GM12878 (cell line): ENCODE results near the gene PHKB. TPM values are rescaled to one million over a fixed set of nuclear protein-coding genes. Genes with fewer than 3 reads are reported as not detected.

ENCODE experiments used
- ATAC-seq: fragments of 200-7000 bp; cut with Tn5 transposase; 3 replicates; pipeline ENCODE4 v1.9.1; 2020; ENCODE audit warnings: mild to moderate bottlenecking, moderate library complexity
- BruUV-seq: library from RNA; stranded (reverse); fragments of 400-500 nt; replicated peaks from 2 replicates; lab custom pipeline; 2021; lab: Mats Ljungman, UMichigan
- CTCF ChIA-PET: fragments of 300-600 bp; sonication (Branson Sonifier 250); formaldehyde crosslinking; extraction: SDS; loops from one replicate; lab custom pipeline; 2021; ENCODE audit warnings: inconsistent platforms; lab: Yijun Ruan, JAX
- POLR2A ChIA-PET: fragments of 350-600 bp; formaldehyde crosslinking; extraction: SDS; loops from one replicate; lab custom pipeline; 2021; ENCODE audit warnings: inconsistent platforms; lab: Charles Lee
- RAD21 ChIA-PET: fragments of 300-600 bp; sonication (Branson Sonifier 250); formaldehyde crosslinking; loops from one replicate; lab custom pipeline; 2023; ENCODE audit warnings: antibody characterized with exemption; ENCODE audit not compliant: unreplicated experiment; lab: Charles Lee
- SMC1A ChIA-PET: fragments of 300-600 bp; sonication (Branson Sonifier 250); formaldehyde crosslinking; loops from one replicate; lab custom pipeline; 2023; ENCODE audit not compliant: unreplicated experiment, uncharacterized antibody; lab: Charles Lee
- DNase-seq: peaks from one replicate; pipeline ENCODE4 v3.0.0-alpha.2; 2011; ENCODE audit warnings: low read depth, low spot score
- FAIRE-seq: peaks from 3 replicates; lab custom pipeline; 2011; peaks lifted over from hg19 to GRCh38; lab: Jason Lieb, UNC
- H2AFZ ChIP-seq: 2 replicates; pipeline ENCODE4 v1.6.0; 2011; ENCODE audit warnings: low read depth, low read length, control low read depth; ENCODE audit not compliant: control insufficient read depth
- H3K27ac ChIP-seq: 2 replicates; pipeline ENCODE4 v1.5.1; 2011; ENCODE audit warnings: control low read depth; ENCODE audit not compliant: control insufficient read depth, insufficient read depth
- H3K27me3 ChIP-seq, 2 experiments: replicated peaks in 1 of 2; 2 replicates each; pipeline versions ENCODE4 v1.6.0 to v1.6.1; 2011; ENCODE audit warnings: low read length in 1 of 2; ENCODE audit not compliant: control insufficient read depth in 2 of 2, insufficient read depth in 2 of 2
- H3K36me3 ChIP-seq, 2 experiments: 2 replicates each; pipeline ENCODE4 v1.5.1; 2011; ENCODE audit warnings: low read length in 1 of 2; ENCODE audit not compliant: control insufficient read depth in 2 of 2, insufficient read depth in 2 of 2
- H3K4me1 ChIP-seq: 2 replicates; pipeline ENCODE4 v1.6.1; 2011; ENCODE audit warnings: mild to moderate bottlenecking, low read length, moderate library complexity, mixed read lengths; ENCODE audit not compliant: control insufficient read depth, insufficient read depth
- H3K4me2 ChIP-seq: 2 replicates; pipeline ENCODE4 v1.6.0; 2011; ENCODE audit warnings: control low read depth; ENCODE audit not compliant: control insufficient read depth, insufficient read depth
- H3K4me3 ChIP-seq: fragments of 200-600 bp; sonication (generic); 2 replicates; pipeline ENCODE4 v1.5.1; 2016
- H3K79me2 ChIP-seq: 2 replicates; pipeline ENCODE4 v1.6.0; 2011; ENCODE audit warnings: low read length; ENCODE audit not compliant: control insufficient read depth, insufficient read depth
- H3K9ac ChIP-seq: 2 replicates; pipeline ENCODE4 v1.8.0; 2011; ENCODE audit warnings: low read length, control low read depth, mixed read lengths; ENCODE audit not compliant: control insufficient read depth, insufficient read depth
- H3K9me3 ChIP-seq: replicated peaks from 3 replicates; pipeline ENCODE4 v1.5.1; 2011; ENCODE audit warnings: mild to moderate bottlenecking, low read length; ENCODE audit not compliant: control insufficient read depth, insufficient read depth
- H4K20me1 ChIP-seq: 2 replicates; pipeline ENCODE4 v1.6.0; 2011; ENCODE audit not compliant: control insufficient read depth, insufficient read depth
- CEBPB ChIP-seq, 2 experiments: fragments of 150-350 bp in 1 of 2; IDR thresholded peaks; 2 replicates each; pipeline ENCODE4 v1.6.1; 2012 to 2014; ENCODE audit warnings: low read depth in 2 of 2, low read length in 2 of 2, borderline replicate concordance in 1 of 2, inconsistent platforms in 1 of 2
- EP300 ChIP-seq, 2 experiments: fragments of 150-350 bp in 1 of 2; IDR thresholded peaks; 2 replicates each; pipeline ENCODE4 v1.6.1; 2011 to 2012; ENCODE audit warnings: low read depth in 2 of 2, low read length in 2 of 2, borderline replicate concordance in 1 of 2, improper control_type of control experiment in 1 of 2, inconsistent platforms in 1 of 2; ENCODE audit not compliant: control insufficient read depth in 1 of 2
- ETV6 ChIP-seq, 2 experiments: fragments of 450-650 bp in 1 of 2; IDR thresholded peaks in 1 of 2; conservative IDR thresholded peaks in 1 of 2; 2 replicates each; pipeline ENCODE4 v1.6.1; 2014; ENCODE audit warnings: antibody characterized with exemption in 1 of 2, borderline replicate concordance in 1 of 2, low read depth in 1 of 2, mild to moderate bottlenecking in 1 of 2, moderate library complexity in 1 of 2
- GABPA ChIP-seq: IDR thresholded peaks from 2 replicates; pipeline ENCODE4 v1.6.1; 2014; ENCODE audit warnings: antibody characterized with exemption, low read depth, mild to moderate bottlenecking, inconsistent platforms
- GATAD2B ChIP-seq: fragments of 450-650 bp; conservative IDR thresholded peaks from 2 replicates; pipeline ENCODE4 v1.6.1; 2017; ENCODE audit warnings: low read depth, mild to moderate bottlenecking, moderate library complexity
- KDM1A ChIP-seq: fragments of 200-600 bp; sonication (generic); IDR thresholded peaks from 2 replicates; pipeline ENCODE4 v1.6.1; 2016; ENCODE audit warnings: borderline replicate concordance
- MTA2 ChIP-seq: fragments of 450-650 bp; IDR thresholded peaks from 2 replicates; pipeline ENCODE4 v1.6.1; 2016; ENCODE audit warnings: low read depth, mild to moderate bottlenecking, moderate library complexity
- MTA3 ChIP-seq: IDR thresholded peaks from 2 replicates; pipeline ENCODE4 v1.6.1; 2012; ENCODE audit warnings: low read length, inconsistent platforms, borderline replicate concordance
- SPI1 ChIP-seq: IDR thresholded peaks from 2 replicates; pipeline ENCODE4 v1.6.1; 2011; ENCODE audit warnings: low read depth, mild to moderate bottlenecking, low read length, moderate library complexity, borderline replicate concordance; ENCODE audit not compliant: insufficient read depth
- TARDBP ChIP-seq: IDR thresholded peaks from 2 replicates; pipeline ENCODE4 v1.6.1; 2016; ENCODE audit warnings: borderline replicate concordance
- TCF7 ChIP-seq: IDR thresholded peaks from 2 replicates; pipeline ENCODE4 v1.6.1; 2014; ENCODE audit warnings: antibody characterized with exemption, borderline replicate concordance
- ZNF274 ChIP-seq: IDR thresholded peaks from one replicate; pipeline ENCODE4 v1.8.0; 2011; ENCODE audit not compliant: insufficient read length, insufficient read depth
- ZNF622 ChIP-seq: fragments of 450-650 bp; IDR thresholded peaks from 2 replicates; pipeline ENCODE4 v1.6.1; 2017; ENCODE audit warnings: mild to moderate bottlenecking, inconsistent platforms
- WGBS: methylation state at CpG from one replicate; pipeline ENCODE4 v1.1.6; 2016; ENCODE audit warnings: low lambda C conversion rate; ENCODE audit not compliant: insufficient replicate concordance, insufficient coverage; ENCODE audit errors: missing lambda C conversion rate; 5-methylcytosine and 5-hydroxymethylcytosine counted together
- in situ Hi-C: fragments of 300-500 bp; cut with MboI; formaldehyde crosslinking; loops from 9 replicates; pipeline ENCODE4 v1.14.3; 2018; ENCODE audit warnings: mixed read lengths
- intact Hi-C: fragments of 100-400 bp; cut with micrococcal nuclease; formaldehyde crosslinking; loops from one replicate; pipeline ENCODE4 v1.14.2; 2022; ENCODE audit not compliant: unreplicated experiment
- polyA plus RNA-seq, 11 experiments: library from polyadenylated mRNA; depleted of rRNA in 4 of 11; unstranded in 6 of 11; stranded (reverse) in 5 of 11; fragments of >200 nt; fragmentation: Nextera tagmentation in 4 of 11; fragmentation: Illumina TruSeq in 1 of 11; extraction: Ambion mirVana in 4 of 11; extraction: Trizol in 1 of 11; gene quantifications; 1 replicate in 1 of 11; 2 replicates in 10 of 11; pipeline versions ENCODE4 v1.2.1 to v1.2.3, GENCODE V29; 2011 to 2016; ENCODE audit warnings: inconsistent platforms in 2 of 11, missing spikeins in 2 of 11, low read depth in 1 of 11
- total RNA-seq, 4 experiments: library from RNA; depleted of rRNA in 3 of 4; stranded (reverse); fragments of >200 nt in 3 of 4; fragmentation: Illumina TruSeq in 1 of 4; extraction: Trizol in 1 of 4; gene quantifications; 2 replicates each; pipeline versions ENCODE4 v1.2.1 to v1.2.3, GENCODE V29; 2013 to 2021
- TF ChIP-seq, protein P1 (sequence below): fragments of 450-650 bp; IDR thresholded peaks from 2 replicates; pipeline ENCODE4 v1.6.1; 2017; ENCODE audit warnings: mild to moderate bottlenecking, low read depth, inconsistent platforms; ENCODE audit not compliant: poor library complexity, severe bottlenecking
- TF ChIP-seq, protein P2 (sequence below): fragments of 450-650 bp; IDR thresholded peaks from 2 replicates; pipeline ENCODE4 v1.6.1; 2017; ENCODE audit warnings: mild to moderate bottlenecking, moderate library complexity

The PHKB gene
- total and polyA plus RNA-seq, 10 of the 15 experiments (the other 5 are each of a cell fraction or from before 2014, with no cell fraction given) = 14.2 to 65.6 (median 37.0) TPM

- TF ChIP-seq, protein P1, sequence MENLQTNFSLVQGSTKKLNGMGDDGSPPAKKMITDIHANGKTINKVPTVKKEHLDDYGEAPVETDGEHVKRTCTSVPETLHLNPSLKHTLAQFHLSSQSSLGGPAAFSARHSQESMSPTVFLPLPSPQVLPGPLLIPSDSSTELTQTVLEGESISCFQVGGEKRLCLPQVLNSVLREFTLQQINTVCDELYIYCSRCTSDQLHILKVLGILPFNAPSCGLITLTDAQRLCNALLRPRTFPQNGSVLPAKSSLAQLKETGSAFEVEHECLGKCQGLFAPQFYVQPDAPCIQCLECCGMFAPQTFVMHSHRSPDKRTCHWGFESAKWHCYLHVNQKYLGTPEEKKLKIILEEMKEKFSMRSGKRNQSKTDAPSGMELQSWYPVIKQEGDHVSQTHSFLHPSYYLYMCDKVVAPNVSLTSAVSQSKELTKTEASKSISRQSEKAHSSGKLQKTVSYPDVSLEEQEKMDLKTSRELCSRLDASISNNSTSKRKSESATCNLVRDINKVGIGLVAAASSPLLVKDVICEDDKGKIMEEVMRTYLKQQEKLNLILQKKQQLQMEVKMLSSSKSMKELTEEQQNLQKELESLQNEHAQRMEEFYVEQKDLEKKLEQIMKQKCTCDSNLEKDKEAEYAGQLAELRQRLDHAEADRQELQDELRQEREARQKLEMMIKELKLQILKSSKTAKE = no peak
- TF ChIP-seq EP300 (IDR thresholded peaks at IDR 0.05; ENCODE audit: borderline replicate concordance in 1 of 2, control insufficient read depth in 1 of 2, low read depth in 2 of 2, low read length in 2 of 2) = no peak
- no peak for TF ChIP-seq ZNF622
- TF ChIP-seq, all 136 proteins: peak for 0
These were observed 12.1 kb upstream of the PHKB start (continued) for GRCh38 chr16:47448830-47449575.

- H3K4me2 ChIP-seq = 0 out of 2 replicates have a peak overlapping the region, but pooled peaks have one; percentile 14
- no TSS peak for BruUV-seq
- no peak overlapping the region for H3K4me3 ChIP-seq
- no peaks in the 10 kb centered on the region for H3K4me1 ChIP-seq
- no peak overlapping the region for H3K9ac ChIP-seq
- CTCF ChIA-PET = interaction anchor here (0.9 kb wide), 1 partner anchor 14 kb away, joined by 3 read pairs; no protein-coding TSS in a partner anchor
- intact Hi-C loops = no loop called here
- DNase-seq (no peak), ATAC-seq (no peak), FAIRE-seq (no peak)
- SMC1A ChIA-PET = interaction anchor here (0.7 to 2.6 kb wide), 7 partner anchors 13 to 172 kb away, joined by 3 to 29 read pairs (median 3); partner anchors contain the start of genes ITFG1 and PHKB
- no peaks in the 10 kb centered on the region for H4K20me1 ChIP-seq
- no peak overlapping the region for H2AFZ ChIP-seq
- WGBS = 98% methylated on average over 3 of the region's 3 CpGs
- no peaks in the 10 kb centered on the region for H3K27me3 ChIP-seq
- peaks cover 3% of the 10 kb centered on the region; the same call in 1 of the 2 replicates for H3K79me2 ChIP-seq
- H3K36me3 ChIP-seq = peaks cover 1 to 17% of the 10 kb centered on the region in 2 experiments
- POLR2A ChIA-PET = interaction anchor here (1.0 kb wide), 2 partner anchors 11 kb away, joined by 4 read pairs; partner anchors contain the start of genes ITFG1 and PHKB
- in situ Hi-C loops = no loop called here
- H3K27ac ChIP-seq = no peak overlapping the region
- RAD21 ChIA-PET = interaction anchor here (0.9 to 1.5 kb wide), 2 partner anchors 11 to 45 kb away, joined by 3 read pairs; partner anchors contain the start of genes ITFG1 and PHKB
- H3K9me3 ChIP-seq = no peaks in the 10 kb centered on the region
- TF ChIP-seq GABPA = no peak
- no peak for TF ChIP-seq MTA3
- TF ChIP-seq, protein P2, sequence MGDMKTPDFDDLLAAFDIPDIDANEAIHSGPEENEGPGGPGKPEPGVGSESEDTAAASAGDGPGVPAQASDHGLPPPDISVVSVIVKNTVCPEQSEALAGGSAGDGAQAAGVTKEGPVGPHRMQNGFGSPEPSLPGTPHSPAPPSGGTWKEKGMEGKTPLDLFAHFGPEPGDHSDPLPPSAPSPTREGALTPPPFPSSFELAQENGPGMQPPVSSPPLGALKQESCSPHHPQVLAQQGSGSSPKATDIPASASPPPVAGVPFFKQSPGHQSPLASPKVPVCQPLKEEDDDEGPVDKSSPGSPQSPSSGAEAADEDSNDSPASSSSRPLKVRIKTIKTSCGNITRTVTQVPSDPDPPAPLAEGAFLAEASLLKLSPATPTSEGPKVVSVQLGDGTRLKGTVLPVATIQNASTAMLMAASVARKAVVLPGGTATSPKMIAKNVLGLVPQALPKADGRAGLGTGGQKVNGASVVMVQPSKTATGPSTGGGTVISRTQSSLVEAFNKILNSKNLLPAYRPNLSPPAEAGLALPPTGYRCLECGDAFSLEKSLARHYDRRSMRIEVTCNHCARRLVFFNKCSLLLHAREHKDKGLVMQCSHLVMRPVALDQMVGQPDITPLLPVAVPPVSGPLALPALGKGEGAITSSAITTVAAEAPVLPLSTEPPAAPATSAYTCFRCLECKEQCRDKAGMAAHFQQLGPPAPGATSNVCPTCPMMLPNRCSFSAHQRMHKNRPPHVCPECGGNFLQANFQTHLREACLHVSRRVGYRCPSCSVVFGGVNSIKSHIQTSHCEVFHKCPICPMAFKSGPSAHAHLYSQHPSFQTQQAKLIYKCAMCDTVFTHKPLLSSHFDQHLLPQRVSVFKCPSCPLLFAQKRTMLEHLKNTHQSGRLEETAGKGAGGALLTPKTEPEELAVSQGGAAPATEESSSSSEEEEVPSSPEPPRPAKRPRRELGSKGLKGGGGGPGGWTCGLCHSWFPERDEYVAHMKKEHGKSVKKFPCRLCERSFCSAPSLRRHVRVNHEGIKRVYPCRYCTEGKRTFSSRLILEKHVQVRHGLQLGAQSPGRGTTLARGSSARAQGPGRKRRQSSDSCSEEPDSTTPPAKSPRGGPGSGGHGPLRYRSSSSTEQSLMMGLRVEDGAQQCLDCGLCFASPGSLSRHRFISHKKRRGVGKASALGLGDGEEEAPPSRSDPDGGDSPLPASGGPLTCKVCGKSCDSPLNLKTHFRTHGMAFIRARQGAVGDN = no peak
- TF ChIP-seq SPI1 = no peak
- no peak for TF ChIP-seq CEBPB (IDR thresholded peaks at IDR 0.05; ENCODE audit: borderline replicate concordance in 1 of 2, low read depth in 2 of 2, low read length in 2 of 2)
- no peak for TF ChIP-seq ETV6 (conservative IDR thresholded peaks at IDR 0.05 in 1 of 2, IDR thresholded peaks at IDR 0.05 in 1 of 2; ENCODE audit: borderline replicate concordance in 1 of 2, low read depth in 1 of 2)
- TF ChIP-seq MTA2 = no peak
- TF ChIP-seq TARDBP = no peak
- no peak for TF ChIP-seq GATAD2B
- no peak for TF ChIP-seq TCF7
- no peak for TF ChIP-seq ZNF274
- no peak for TF ChIP-seq KDM1A
These were observed 11.3 kb upstream of the PHKB start for GRCh38 chr16:47449788-47450187.
